ENCODE data around the gene PTPRT.

Gene PTPRT

GRCh38 chr20:42544926-42545325, 644.8 kb downstream of the PTPRT start:
- FAIRE-seq, result no peak
- TF ChIP-seq POLR2A (IDR thresholded peaks at IDR 0.05; ENCODE audit: low read depth, low read length), result no peak
- no peak for DNase-seq (ENCODE audit: insufficient read length, low spot score)

DNA sequence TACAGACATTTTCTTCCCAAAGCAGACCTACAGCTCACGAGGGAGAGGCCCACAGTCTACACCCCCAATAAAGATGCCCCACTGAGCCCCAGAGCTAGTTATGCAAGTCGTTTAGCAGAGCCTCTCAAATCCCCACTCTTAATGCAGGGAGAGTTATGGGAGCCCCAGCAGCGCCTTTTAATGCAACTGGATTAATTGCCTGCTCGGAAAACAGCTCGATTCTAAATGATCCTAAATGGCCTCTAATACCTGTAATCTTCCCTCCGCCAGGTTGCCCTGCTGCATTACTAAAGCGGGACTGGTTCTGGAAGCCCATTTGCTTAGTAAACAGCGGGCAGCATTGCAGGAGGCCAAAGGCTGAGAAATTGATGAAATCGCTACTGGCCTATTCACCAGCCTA, 656.9 kb downstream of the PTPRT start:
- DNase-seq (ENCODE audit: insufficient read length, low spot score), result no peak
- no peak for FAIRE-seq
- no peak for TF ChIP-seq POLR2A (IDR thresholded peaks at IDR 0.05; ENCODE audit: low read depth, low read length)

- no peak for DNase-seq (ENCODE audit: insufficient read length, low spot score)
- no peak for TF ChIP-seq POLR2A (IDR thresholded peaks at IDR 0.05; ENCODE audit: low read depth, low read length)
- FAIRE-seq, result no peak
Measured at GRCh38 chr20:42531508-42531961, 658.2 kb downstream of the PTPRT start.

GRCh38 chr20:42530855-42531448, 658.8 kb downstream of the PTPRT start:
- TF ChIP-seq POLR2A (IDR thresholded peaks at IDR 0.05; ENCODE audit: low read depth, low read length), result no peak
- DNase-seq (ENCODE audit: insufficient read length, low spot score), result peak; percentile 11
- FAIRE-seq, result no peak

DNA sequence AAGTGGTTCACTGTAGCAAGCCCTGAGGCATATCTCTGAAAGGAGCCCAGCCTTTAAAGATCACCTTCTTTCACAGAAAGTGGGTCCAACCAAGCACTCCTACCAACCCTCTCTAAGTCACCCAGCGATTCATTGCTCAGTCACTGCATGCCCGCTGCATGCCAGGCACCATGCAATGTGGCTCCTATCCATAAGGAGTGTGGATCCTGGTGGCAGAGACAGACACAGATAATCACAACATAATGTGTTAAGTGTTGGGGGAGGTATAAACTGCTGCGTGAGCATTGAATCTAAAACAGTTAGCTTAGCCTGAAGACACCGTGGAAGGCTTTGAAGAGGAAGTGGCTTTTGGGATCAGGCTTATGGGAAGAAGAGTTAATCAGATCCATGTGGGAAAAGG, 659.5 kb downstream of the PTPRT start:
- FAIRE-seq (no peak), DNase-seq (ENCODE audit: insufficient read length, low spot score) (no peak)
- no peak for TF ChIP-seq POLR2A (IDR thresholded peaks at IDR 0.05; ENCODE audit: low read depth, low read length)

DNA sequence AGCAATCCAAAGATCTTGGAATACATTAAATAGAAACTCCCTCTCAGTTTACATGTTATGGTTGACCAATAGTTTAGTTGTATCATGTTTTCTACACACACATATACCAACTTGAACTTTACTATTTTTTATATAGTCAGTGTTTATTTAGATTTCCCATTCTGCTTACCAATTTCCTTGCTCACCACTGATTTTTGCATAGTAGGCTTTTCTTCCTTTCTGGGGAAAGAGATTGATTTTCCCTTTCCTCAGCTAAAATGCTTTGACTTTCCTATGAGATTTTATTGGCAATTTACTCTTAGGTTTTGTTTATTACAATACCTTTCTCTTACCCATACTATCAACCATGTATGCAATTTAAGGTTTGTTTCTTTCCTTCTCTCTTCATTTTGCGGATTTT, 665.6 kb downstream of the PTPRT start:
- no peak for DNase-seq (ENCODE audit: insufficient read length, low spot score)
- TF ChIP-seq POLR2A (IDR thresholded peaks at IDR 0.05; ENCODE audit: low read depth, low read length), result no peak
- no peak for FAIRE-seq

DNA sequence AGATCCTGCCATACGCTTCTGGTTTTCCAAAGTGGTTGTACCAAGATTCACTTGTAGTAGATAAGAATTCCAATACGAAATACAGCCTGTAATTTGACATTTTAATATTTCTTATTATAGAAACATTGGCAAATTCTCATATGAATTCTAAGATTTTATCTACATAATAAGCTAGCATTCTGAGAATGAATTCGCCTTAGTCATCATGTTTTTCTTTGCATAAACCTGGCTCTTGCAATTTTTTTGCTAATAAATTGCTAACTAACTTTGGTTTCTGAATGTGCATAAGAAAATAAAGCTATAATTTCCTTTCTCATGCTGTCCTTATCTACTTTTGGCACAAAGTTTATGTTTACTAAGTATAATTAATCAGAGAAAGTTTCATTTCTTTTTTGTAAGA, 673.0 kb downstream of the PTPRT start:
- FAIRE-seq, result no peak
- TF ChIP-seq POLR2A (IDR thresholded peaks at IDR 0.05; ENCODE audit: low read depth, low read length), result no peak
- no peak for DNase-seq (ENCODE audit: insufficient read length, low spot score)

DNA sequence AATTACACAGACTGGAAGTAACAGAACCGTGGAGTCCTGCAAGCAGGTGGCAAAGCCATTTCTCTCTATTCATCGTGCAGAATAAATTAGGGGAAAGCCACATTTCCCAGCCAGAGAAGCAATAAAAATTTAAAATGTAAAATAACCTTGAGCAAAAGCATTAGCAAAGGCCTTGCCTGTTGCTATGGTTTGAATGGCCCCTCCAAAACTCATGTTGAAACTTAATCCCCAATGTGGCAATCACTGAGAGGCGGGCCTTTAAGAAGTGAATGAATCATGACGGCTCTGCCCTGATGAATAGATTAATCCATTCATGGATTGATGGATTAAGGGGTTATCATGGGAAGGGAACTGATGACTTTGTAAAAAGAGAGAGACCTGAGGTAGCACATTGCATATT, 679.0 kb downstream of the PTPRT start:
- no peak for TF ChIP-seq POLR2A (IDR thresholded peaks at IDR 0.05; ENCODE audit: low read depth, low read length)
- no peak for DNase-seq (ENCODE audit: insufficient read length, low spot score)
- FAIRE-seq, result no peak

DNA sequence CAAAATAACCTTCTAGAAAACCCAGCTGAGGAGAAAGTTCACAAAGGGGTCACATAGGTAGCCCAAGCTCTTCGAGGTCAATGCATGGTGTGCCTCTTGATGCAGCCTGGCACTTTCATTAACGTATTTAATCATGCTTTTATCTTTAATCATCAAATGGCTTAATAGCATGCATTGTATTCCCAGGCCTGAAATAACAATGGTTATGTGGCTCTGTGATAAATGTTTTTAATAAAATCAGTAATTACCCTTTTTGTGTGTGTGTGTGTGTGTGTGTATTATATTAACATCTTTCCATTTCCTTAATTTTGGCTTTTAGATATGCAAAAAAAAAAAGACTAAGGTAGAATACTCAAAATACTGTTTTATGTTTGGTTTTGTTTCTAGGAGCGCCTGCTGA, 681.8 kb downstream of the PTPRT start:
- no peak for DNase-seq (ENCODE audit: insufficient read length, low spot score)
- FAIRE-seq, result no peak
- no peak for TF ChIP-seq POLR2A (IDR thresholded peaks at IDR 0.05; ENCODE audit: low read depth, low read length)

DNA sequence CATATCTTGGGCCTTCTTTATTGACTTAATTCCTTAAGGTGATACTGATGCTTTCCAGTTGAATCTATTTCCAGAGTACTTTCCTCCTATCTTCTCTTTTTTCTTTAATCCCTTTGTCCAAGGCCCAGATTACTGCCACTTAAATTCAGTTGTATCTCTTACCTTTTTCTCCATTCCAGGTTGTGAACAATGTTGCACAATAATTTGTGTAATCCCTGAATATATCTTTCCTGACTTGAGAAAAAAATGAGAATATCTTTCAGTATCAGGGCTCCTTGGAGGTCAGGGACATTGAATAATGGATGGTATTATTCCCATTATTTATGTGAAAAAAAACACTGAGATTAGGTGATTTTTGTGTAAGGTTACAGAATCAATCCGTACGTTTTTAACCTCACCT, 683.3 kb downstream of the PTPRT start:
- FAIRE-seq (no peak), DNase-seq (ENCODE audit: insufficient read length, low spot score) (no peak)
- TF ChIP-seq POLR2A (IDR thresholded peaks at IDR 0.05; ENCODE audit: low read depth, low read length), result no peak

DNA sequence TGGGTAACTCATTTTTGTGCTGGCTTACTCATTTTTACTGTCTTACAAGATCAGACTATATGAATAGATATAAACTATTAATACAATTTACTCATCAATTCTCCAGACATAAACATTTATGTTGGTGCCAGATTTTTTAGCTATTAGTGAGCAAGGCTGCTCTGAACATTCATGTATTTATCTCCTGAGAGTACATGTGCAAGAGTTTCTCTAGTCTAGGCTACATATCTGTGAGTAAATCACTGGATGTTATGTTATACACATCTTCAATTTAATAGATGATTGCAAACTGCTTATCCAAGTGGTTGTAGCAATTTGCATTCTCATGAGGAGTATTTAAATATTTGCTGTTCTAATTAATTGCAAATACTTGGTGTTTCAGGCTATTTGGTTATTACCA, 687.1 kb downstream of the PTPRT start:
- TF ChIP-seq POLR2A (IDR thresholded peaks at IDR 0.05; ENCODE audit: low read depth, low read length), result no peak
- no peak for FAIRE-seq
- no peak for DNase-seq (ENCODE audit: insufficient read length, low spot score)

DNA sequence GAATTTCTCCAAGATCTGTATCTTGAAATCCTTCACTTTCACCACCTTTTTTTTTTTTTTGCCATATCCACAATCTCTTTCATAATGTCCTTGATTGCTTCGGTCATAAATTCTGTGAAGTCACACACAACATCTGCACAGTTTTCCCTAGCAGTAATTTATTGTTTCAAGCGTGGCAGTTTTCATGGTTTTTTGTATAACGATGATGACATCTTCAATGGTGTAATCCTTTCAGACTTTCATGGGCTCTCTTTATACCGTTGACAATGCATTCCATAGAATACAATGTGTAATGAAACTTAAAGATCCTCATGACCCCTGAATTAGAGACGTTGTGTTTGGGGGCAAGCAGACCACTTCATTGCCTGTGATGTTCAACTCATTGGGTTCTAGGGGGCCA, 693.1 kb downstream of the PTPRT start:
- TF ChIP-seq POLR2A (IDR thresholded peaks at IDR 0.05; ENCODE audit: low read depth, low read length), result no peak
- DNase-seq (ENCODE audit: insufficient read length, low spot score) (no peak), FAIRE-seq (no peak)

GRCh38 chr20:42494290-42494689, 695.4 kb downstream of the PTPRT start:
- DNase-seq (ENCODE audit: insufficient read length, low spot score) (no peak), FAIRE-seq (no peak)
- TF ChIP-seq POLR2A (IDR thresholded peaks at IDR 0.05; ENCODE audit: low read depth, low read length), result no peak

DNA sequence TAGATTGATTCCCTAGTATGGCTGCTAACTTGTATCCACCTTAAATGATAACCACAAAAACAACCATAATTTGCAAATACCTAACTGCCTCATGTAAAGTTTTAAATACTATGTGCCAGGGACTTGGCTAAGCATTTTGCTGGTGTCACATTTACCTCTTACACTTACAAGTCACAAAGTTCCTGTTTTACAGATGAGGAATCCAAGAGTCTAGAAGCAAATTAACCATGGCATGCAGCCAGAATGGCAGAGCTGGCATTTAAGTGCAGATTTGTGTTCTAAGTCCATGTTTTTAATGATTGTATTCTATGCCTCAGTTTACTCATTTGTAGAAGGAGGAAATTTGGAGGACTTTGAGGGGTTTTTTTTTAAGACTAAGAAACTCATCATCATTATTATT, 696.7 kb downstream of the PTPRT start:
- FAIRE-seq, result no peak
- no peak for DNase-seq (ENCODE audit: insufficient read length, low spot score)
- TF ChIP-seq POLR2A (IDR thresholded peaks at IDR 0.05; ENCODE audit: low read depth, low read length), result no peak

- FAIRE-seq, result no peak
- no peak for TF ChIP-seq POLR2A (IDR thresholded peaks at IDR 0.05; ENCODE audit: low read depth, low read length)
- no peak for DNase-seq (ENCODE audit: insufficient read length, low spot score)
Measured at GRCh38 chr20:42492290-42492689, 697.4 kb downstream of the PTPRT start.

GRCh38 chr20:42485556-42485955, 704.1 kb downstream of the PTPRT start:
- no peak for TF ChIP-seq POLR2A (IDR thresholded peaks at IDR 0.05; ENCODE audit: low read depth, low read length)
- no peak for DNase-seq (ENCODE audit: insufficient read length, low spot score)
- FAIRE-seq, result no peak
